ENCODE results near the gene FAM124A.

FAM124A gene

GRCh38 chr13:51292000-51292565, 69.9 kb downstream of the FAM124A start:
- Histone ChIP-seq H3K36me3 (ENCODE audit: control insufficient read depth, insufficient read depth, low read length) (no peaks in the 10 kb centered on the region), H2AFZ (no peak overlapping the region), H3K79me2 (no peaks in the 10 kb centered on the region), H3K4me3 (ENCODE audit: low read depth, low read length) (no peak overlapping the region), H3K27me3 (ENCODE audit: control insufficient read depth, insufficient read depth, low read length) (no peaks in the 10 kb centered on the region), H3K9me3 (ENCODE audit: control insufficient read depth, low read length) (no peaks in the 10 kb centered on the region), H3K27ac (no peak overlapping the region), H3K4me2 (ENCODE audit: low read length) (no peak overlapping the region), H3K4me1 (no peaks in the 10 kb centered on the region), H3K9ac (no peak overlapping the region)
- TF ChIP-seq CTCF (IDR thresholded peaks at IDR 0.05), result no peak

- Histone ChIP-seq H3K9ac (no peak overlapping the region), H3K4me1 (no peaks in the 10 kb centered on the region), H3K4me3 (ENCODE audit: low read depth, low read length) (no peak overlapping the region), H2AFZ (no peak overlapping the region), H3K36me3 (ENCODE audit: control insufficient read depth, insufficient read depth, low read length) (no peaks in the 10 kb centered on the region), H3K79me2 (no peaks in the 10 kb centered on the region), H3K27me3 (ENCODE audit: control insufficient read depth, insufficient read depth, low read length) (no peaks in the 10 kb centered on the region), H3K4me2 (ENCODE audit: low read length) (no peak overlapping the region), H3K27ac (no peak overlapping the region), H3K9me3 (ENCODE audit: control insufficient read depth, low read length) (no peaks in the 10 kb centered on the region)
- TF ChIP-seq CTCF (IDR thresholded peaks at IDR 0.05), result no peak
Observed at GRCh38 chr13:51297556-51297955, 75.4 kb downstream of the FAM124A start.

- no peak overlapping the region for H3K4me3 ChIP-seq (ENCODE audit: low read depth, low read length)
- no peaks in the 10 kb centered on the region for H3K27me3 ChIP-seq (ENCODE audit: control insufficient read depth, insufficient read depth, low read length)
- no peaks in the 10 kb centered on the region for H3K4me1 ChIP-seq
- H3K36me3 ChIP-seq (ENCODE audit: control insufficient read depth, insufficient read depth, low read length), result no peaks in the 10 kb centered on the region
- H2AFZ ChIP-seq, result no peak overlapping the region
- no peaks in the 10 kb centered on the region for H3K9me3 ChIP-seq (ENCODE audit: control insufficient read depth, low read length)
- H3K27ac ChIP-seq, result no peak overlapping the region
- no peak overlapping the region for H3K4me2 ChIP-seq (ENCODE audit: low read length)
- no peaks in the 10 kb centered on the region for H3K79me2 ChIP-seq
- TF ChIP-seq CTCF (IDR thresholded peaks at IDR 0.05), result no peak
- H3K9ac ChIP-seq, result no peak overlapping the region
Observed at GRCh38 chr13:51298812-51299211, 76.6 kb downstream of the FAM124A start.

- Histone ChIP-seq H3K36me3 (ENCODE audit: control insufficient read depth, insufficient read depth, low read length) (no peaks in the 10 kb centered on the region), H3K4me2 (ENCODE audit: low read length) (no peak overlapping the region), H3K27me3 (ENCODE audit: control insufficient read depth, insufficient read depth, low read length) (no peaks in the 10 kb centered on the region), H3K27ac (no peak overlapping the region), H2AFZ (no peak overlapping the region), H3K4me1 (no peaks in the 10 kb centered on the region), H3K9ac (no peak overlapping the region), H3K9me3 (ENCODE audit: control insufficient read depth, low read length) (no peaks in the 10 kb centered on the region), H3K4me3 (ENCODE audit: low read depth, low read length) (no peak overlapping the region), H3K79me2 (no peaks in the 10 kb centered on the region)
- TF ChIP-seq CTCF (IDR thresholded peaks at IDR 0.05), result no peak
Observed at GRCh38 chr13:51303063-51303552, 80.9 kb downstream of the FAM124A start.

GRCh38 chr13:51303882-51304281, 81.7 kb downstream of the FAM124A start:
- no peaks in the 10 kb centered on the region for H3K79me2 ChIP-seq
- H3K27ac ChIP-seq, result no peak overlapping the region
- no peaks in the 10 kb centered on the region for H3K36me3 ChIP-seq (ENCODE audit: control insufficient read depth, insufficient read depth, low read length)
- H3K9ac ChIP-seq, result no peak overlapping the region
- no peak overlapping the region for H3K4me3 ChIP-seq (ENCODE audit: low read depth, low read length)
- no peaks in the 10 kb centered on the region for H3K4me1 ChIP-seq
- no peaks in the 10 kb centered on the region for H3K27me3 ChIP-seq (ENCODE audit: control insufficient read depth, insufficient read depth, low read length)
- no peak for TF ChIP-seq CTCF (IDR thresholded peaks at IDR 0.05)
- no peaks in the 10 kb centered on the region for H3K9me3 ChIP-seq (ENCODE audit: control insufficient read depth, low read length)
- no peak overlapping the region for H3K4me2 ChIP-seq (ENCODE audit: low read length)
- H2AFZ ChIP-seq, result no peak overlapping the region
